DND-41 (cell line): ENCODE measurements around the gene TMEM184B.

Experiments
- EZH2 ChIP-seq: IDR thresholded peaks from 3 replicates; pipeline ENCODE4 v1.6.1; 2012; ENCODE audit warnings: borderline replicate concordance, low read depth, mild to moderate bottlenecking, moderate library complexity, low read length, inconsistent platforms; ENCODE audit not compliant: severe bottlenecking
- TF ChIP-seq, protein P1 (sequence below): IDR thresholded peaks from 2 replicates; pipeline ENCODE4 v1.5.1; 2012; ENCODE audit warnings: borderline replicate concordance, low read length, moderate library complexity, mild to moderate bottlenecking; ENCODE audit not compliant: poor library complexity, severe bottlenecking; ENCODE audit errors: extremely low read depth

DNA sequence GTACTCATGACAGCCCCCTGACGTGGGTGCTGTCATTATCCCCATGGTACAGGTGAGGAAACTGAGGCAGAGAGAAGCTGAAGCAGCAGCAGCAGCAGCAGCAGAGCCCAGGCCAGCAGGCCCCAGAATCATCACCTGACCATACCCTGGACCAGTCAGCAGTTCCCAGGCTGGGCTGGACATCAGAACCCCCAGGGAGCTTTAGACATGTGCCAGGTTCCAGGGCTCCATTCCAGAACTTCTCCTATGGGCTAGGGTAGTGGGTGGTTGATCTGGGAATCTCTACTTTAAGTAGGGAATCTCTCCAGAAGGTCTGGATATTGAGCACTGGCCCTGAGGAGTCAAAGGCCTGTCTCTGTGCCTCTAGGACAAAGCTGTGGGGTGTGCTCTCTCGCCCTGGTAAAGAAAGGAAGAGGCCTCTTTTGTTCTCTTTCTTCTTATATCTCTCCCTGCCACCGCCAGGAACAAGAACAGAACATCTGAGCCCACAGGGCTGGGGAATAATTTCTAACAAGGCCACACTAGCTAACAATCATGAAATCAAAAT is 44.4 kb downstream of the TMEM184B start:
- TF ChIP-seq, protein P1, sequence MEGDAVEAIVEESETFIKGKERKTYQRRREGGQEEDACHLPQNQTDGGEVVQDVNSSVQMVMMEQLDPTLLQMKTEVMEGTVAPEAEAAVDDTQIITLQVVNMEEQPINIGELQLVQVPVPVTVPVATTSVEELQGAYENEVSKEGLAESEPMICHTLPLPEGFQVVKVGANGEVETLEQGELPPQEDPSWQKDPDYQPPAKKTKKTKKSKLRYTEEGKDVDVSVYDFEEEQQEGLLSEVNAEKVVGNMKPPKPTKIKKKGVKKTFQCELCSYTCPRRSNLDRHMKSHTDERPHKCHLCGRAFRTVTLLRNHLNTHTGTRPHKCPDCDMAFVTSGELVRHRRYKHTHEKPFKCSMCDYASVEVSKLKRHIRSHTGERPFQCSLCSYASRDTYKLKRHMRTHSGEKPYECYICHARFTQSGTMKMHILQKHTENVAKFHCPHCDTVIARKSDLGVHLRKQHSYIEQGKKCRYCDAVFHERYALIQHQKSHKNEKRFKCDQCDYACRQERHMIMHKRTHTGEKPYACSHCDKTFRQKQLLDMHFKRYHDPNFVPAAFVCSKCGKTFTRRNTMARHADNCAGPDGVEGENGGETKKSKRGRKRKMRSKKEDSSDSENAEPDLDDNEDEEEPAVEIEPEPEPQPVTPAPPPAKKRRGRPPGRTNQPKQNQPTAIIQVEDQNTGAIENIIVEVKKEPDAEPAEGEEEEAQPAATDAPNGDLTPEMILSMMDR, result no peak
- no peak for TF ChIP-seq EZH2
